Kidney glomerular epithelial cell (primary cell): Measurements from ENCODE around the gene ACOXL.

Source experiments
- DNase-seq: peaks from one replicate; lab custom pipeline; 2025; lab: John Stamatoyannopoulos, UW

ACOXL gene

DNA sequence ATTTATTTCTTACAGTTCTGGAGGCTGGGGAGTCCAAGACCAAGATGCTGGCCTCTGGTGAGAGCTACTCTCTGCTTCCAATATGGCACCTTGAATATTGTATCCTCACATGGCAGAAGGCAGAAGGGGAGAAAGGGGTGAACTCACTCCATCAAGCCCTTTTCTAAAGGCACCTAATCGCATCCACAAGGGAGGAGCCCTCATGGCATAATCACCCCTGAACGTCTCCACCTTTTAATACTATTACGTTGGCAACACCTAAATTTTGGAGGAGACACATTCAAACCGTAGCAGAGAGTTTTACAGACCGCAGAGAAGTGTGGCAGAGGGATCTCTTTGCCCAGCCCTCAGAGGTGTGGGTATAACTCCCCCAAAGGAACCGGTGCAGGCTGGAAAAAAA is 245.8 kb downstream of the ACOXL start:
- no peak for DNase-seq

- DNase-seq: no peak
Observed at GRCh38 chr2:110978756-110979470, 246.5 kb downstream of the ACOXL start.

DNA sequence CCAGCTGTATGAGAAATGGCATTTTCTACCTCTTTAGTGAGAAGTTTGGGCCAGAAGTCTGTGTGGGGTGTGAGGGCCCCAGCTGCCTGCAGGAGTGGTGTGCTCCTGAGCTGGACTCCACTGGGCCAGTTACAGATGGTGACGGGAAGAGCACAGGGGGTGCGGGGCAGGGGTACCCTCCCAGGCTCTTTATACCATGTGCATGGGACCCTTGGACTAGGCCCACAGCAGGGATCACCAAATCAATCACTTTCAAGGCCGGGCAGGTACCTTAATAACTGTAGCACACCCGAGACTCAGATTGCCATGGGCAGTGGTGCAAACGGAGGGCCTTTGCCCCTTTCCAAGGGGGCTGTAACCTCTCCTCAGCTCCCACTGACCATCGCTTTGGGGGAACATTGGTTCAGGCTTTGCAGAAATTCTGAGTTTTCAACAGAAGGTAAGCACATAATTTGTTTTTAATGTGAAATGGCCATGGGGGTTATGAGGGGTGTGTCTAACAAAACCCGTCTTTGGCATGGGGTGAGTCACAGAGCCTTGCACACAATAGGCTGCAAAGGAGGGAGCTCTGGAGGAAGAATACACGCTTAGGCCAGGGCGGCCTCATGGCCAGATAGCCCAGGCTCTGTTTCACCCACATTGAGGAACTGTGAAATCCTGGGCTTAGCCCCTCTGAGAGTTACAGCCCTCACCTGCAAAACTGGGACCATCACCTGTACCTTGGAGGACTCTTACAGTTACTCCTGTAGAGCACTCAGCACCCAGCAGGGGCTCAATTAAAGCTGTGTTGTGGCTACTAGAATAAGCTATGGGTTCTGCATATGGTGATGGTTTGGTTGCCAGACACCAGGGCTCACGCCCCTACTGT is 247.3 kb downstream of the ACOXL start:
- no peak for DNase-seq

GRCh38 chr2:110980339-110981062 is 248.1 kb downstream of the ACOXL start:
- DNase-seq: no peak

- no peak for DNase-seq
Observed at GRCh38 chr2:110983133-110983532, 250.8 kb downstream of the ACOXL start.

DNA sequence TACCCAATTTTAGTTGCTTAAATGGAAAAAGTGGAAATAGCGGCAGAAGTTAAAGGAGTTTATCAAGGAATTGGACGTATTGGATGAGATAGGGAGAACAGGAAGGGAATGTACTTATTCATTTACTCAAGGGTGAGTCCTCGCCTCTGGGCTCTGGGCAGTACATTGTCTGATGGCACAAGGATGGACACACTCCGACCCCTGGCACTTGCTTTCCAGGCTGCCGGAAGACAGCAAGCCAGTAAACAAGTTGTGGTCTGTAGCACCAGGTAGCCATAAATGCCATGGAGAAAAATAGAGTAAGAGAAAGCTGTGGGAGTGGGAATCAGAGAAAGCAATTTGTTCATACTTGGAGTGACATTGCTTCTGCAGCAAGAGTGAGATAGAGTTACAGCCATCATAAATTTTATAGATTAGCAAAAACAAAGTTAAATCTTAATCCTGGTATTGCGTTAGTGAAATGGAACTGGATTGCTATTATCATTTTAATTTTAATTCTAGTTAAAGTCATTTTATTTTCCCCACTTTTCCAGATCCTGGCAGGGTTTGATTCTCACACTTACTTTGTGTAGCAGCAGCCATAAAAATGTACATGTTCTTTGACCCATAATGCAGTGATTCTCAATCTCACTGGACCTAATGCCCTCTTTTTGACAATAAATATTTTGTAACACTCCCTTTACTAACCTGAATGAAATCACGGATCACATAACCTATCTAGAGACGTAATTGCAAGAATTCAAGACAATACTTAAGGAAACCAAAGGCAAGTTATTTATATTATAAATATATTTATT is 252.5 kb downstream of the ACOXL start:
- DNase-seq: no peak

- no peak for DNase-seq
Observed at GRCh38 chr2:110990440-110990839, 258.1 kb downstream of the ACOXL start.

GRCh38 chr2:110991911-110992310 is 259.5 kb downstream of the ACOXL start:
- peak; percentile 5 for DNase-seq

DNA sequence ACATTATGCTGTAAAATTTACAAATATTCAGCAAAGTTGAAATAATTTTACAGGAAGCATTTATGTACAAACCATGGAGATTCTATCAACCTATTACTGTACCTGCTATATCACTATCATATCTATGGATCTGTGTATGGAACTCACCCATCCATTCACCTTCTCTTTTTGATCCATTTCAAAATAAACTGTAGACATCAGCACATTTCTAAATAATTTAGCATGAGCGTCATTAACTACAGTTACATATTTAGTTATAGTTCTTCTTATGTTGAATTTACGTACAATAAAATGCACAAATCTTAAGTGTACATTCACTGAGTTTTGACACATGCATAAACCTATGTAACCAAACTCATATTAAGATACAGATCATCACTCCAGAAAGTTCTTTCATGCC is 260.5 kb downstream of the ACOXL start:
- no peak for DNase-seq

DNA sequence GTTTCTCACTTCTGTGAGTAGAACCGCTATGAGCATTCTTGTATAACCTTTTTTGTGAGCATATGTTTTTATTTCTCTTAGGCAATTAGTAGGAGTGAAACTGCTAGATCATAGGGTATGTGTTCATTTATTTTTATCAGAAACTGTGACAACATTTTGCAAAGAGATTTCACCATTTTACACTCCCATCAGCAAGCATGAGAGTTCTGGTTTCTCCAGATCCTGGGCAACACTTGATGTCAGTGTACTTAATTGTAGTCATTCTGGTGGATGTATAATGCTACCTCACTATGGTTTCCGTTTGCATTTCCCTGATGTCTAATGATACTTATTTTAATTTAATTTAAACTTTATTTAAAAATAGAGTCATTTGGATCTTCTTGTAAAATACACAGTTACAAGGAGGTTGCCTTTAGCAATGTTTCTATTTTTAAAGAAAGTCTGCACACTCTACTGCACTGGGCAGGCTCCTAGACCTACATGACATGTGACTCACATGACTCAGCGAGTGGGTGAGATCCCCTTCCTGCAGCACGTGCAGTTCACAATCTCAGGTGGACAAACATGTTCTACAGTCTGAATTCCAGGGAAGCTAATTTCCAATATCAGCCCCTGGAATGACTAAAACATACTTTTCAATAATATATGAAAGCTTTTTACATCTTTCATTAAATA is 261.3 kb downstream of the ACOXL start:
- peak; percentile 19 for DNase-seq

GRCh38 chr2:110994250-110994961 is 262.0 kb downstream of the ACOXL start:
- DNase-seq: no peak

GRCh38 chr2:110995911-110996310 is 263.5 kb downstream of the ACOXL start:
- DNase-seq: no peak

DNA sequence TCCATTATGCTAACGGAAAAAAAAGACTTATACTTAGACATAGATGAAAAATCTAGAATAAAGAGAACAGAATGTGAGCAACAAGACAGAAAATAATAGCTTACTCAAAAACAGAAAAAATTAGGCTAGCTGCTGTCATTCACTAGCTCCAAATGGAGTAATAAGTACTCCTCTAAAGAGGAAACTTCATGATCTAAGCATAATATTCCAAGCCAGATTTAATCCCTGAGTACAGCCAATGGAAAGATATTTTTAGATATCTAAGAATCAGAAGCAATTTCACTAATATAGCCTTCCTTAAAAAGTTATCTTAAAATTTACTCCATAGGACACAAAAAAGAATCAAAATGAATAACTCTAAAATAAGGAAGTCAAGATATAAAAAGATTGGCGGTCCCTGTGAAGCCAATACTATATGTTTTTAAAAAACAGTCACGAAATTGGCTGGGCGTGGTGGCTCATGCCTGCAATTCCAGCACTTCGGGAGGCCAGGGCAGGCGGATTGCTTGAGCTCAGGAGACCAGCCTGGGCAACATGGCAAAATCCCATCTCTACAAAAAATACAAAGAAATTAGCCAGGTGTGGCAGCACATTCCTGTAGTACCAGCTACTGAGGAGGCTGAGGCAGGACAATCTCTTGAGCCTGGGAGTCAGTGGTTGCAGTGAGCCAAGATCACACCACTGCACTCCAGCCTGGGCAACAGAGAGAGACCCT is 265.1 kb downstream of the ACOXL start:
- no peak for DNase-seq

DNA sequence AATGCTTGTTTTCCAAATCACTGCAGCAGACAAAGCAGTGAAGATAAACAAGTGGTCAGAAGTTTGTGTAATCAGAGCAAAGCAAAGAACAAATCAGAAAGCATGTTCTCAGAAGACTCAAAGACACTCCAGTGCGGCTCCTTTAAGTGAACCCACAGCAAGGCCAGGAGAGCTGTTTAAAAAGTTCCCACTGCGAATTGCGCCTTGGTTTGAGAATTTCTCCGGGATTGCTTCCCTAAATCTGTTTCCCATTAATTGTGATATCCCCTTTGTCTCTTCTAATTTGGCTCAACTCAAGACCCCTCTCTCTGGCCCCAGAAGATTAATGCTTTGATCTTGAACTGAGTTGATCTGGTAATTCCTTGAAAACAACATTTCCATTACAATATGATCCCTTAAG is 265.9 kb downstream of the ACOXL start:
- DNase-seq: no peak

- no peak for DNase-seq
Observed at GRCh38 chr2:110999626-111000025, 267.3 kb downstream of the ACOXL start.

GRCh38 chr2:111005307-111005706 is 272.9 kb downstream of the ACOXL start:
- DNase-seq: no peak

GRCh38 chr2:111005821-111006220 is 273.4 kb downstream of the ACOXL start:
- DNase-seq: no peak

DNA sequence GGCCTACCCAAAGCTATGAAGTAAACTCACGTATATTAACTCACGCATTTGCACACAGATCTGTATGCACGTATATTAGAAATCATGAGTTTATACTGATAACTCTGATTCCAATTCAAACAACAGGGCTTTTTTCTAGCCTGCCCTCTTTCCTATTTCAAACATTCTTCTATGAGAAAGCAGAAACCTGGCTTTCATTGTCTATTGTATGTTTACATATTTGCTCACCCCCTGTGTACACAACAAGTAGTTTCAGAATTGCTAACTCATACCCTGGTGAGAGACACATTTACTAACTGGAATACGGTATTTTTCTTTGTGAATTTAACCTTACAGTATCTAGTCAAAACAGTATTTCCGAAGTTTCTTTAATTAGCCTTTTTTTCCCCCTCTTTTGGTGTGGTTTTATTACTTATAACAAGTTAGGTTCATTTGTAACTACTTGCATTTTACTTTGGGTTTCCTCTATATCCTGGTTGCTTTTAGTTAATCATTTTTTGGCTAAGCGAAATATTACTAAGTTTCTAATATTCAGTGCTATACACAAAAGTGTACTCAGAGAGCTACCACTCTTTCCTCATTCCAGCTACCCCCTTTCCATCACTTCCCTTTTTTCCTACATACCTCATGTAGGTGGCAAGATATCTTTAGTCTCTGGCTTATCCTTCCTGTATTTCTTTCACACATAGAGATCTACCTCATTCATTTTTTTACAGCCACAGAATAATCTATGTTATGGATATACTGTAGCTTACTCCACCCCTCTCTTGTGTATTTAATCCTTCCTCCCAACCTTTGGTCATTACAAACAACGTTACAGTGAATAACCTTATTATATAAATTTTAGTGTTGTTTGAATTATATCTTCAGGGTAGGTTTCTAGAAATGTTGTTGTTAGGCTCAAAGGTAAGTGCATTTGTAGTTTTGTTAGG is 275.6 kb downstream of the ACOXL start:
- DNase-seq: no peak

DNA sequence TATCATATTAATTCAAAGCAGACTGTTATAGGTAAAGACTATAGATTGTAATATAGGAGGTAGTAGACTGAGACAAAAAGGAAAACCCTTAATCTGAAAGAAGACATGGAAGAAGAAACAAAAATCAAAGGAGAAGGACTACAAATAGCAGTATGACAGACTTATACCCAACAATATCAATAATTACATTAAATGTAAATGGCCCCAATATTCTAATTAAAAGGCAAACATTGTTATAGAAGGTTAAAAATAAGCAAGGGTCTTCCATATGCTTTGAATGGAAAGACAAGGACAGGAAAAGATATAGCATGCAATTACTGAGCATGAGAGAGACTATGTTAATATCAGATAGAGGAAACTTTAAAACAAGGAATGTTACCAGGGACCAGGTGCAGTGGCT is 278.8 kb downstream of the ACOXL start:
- DNase-seq: no peak
